NCI-H446 (cell line): Measurements from ENCODE around the gene OSBP2.

Experiments used
- DNase-seq, 2 experiments: peaks; one replicate each; lab custom pipeline; 2025; lab: John Stamatoyannopoulos, UW

OSBP2 gene

GRCh38 chr22:30881361-30882183, 186.9 kb downstream of the OSBP2 start:
- no peak for DNase-seq

- DNase-seq = no peak
These were observed 187.6 kb downstream of the OSBP2 start for GRCh38 chr22:30882184-30882717.

- no peak for DNase-seq
These were observed 188.4 kb downstream of the OSBP2 start for GRCh38 chr22:30882974-30883533.

GRCh38 chr22:30883586-30884145, 189.0 kb downstream of the OSBP2 start:
- no peak for DNase-seq

GRCh38 chr22:30884211-30885000, 189.7 kb downstream of the OSBP2 start:
- DNase-seq = no peak

GRCh38 chr22:30885001-30885366, 190.3 kb downstream of the OSBP2 start:
- no peak for DNase-seq

GRCh38 chr22:30885591-30885990, 190.9 kb downstream of the OSBP2 start:
- no peak for DNase-seq

- no peak for DNase-seq
These were observed 192.8 kb downstream of the OSBP2 start for GRCh38 chr22:30887453-30887852.

- DNase-seq = no peak
These were observed 193.2 kb downstream of the OSBP2 start for GRCh38 chr22:30887861-30888260.

- DNase-seq = no peak
These were observed 194.8 kb downstream of the OSBP2 start for GRCh38 chr22:30889268-30889995.

- no peak for DNase-seq
These were observed 195.4 kb downstream of the OSBP2 start for GRCh38 chr22:30889996-30890480.

GRCh38 chr22:30890686-30891442, 196.2 kb downstream of the OSBP2 start:
- peak in 1 of 2 experiments; percentile 46 for DNase-seq

- DNase-seq = no peak
These were observed 196.7 kb downstream of the OSBP2 start for GRCh38 chr22:30891443-30891755.

- DNase-seq = no peak
These were observed 197.1 kb downstream of the OSBP2 start for GRCh38 chr22:30891781-30892180.

- no peak for DNase-seq
These were observed 197.6 kb downstream of the OSBP2 start for GRCh38 chr22:30892286-30892685.

- no peak for DNase-seq
These were observed 198.1 kb downstream of the OSBP2 start for GRCh38 chr22:30892731-30893221.

GRCh38 chr22:30893434-30894370, 199.0 kb downstream of the OSBP2 start:
- DNase-seq = no peak

- no peak for DNase-seq
These were observed 199.7 kb downstream of the OSBP2 start for GRCh38 chr22:30894371-30894740.

- no peak for DNase-seq
These were observed 208.1 kb downstream of the OSBP2 start for GRCh38 chr22:30902496-30903357.
